COR-L47 (cell line): ENCODE data around the gene PRRC2B.
"Not testable (repeated sequence)": the region's sequence is repeated elsewhere in the genome, so short reads cannot be mapped to it uniquely, and the experiment has no call there.

Experiments
- DNase-seq: peaks from one replicate; lab custom pipeline; 2025; lab: John Stamatoyannopoulos, UW

PRRC2B gene

GRCh38 chr9:131487001-131487400 is 93.1 kb downstream of the PRRC2B start:
- DNase-seq, result no peak

- no peak for DNase-seq
These were observed 93.7 kb downstream of the PRRC2B start for GRCh38 chr9:131487621-131488031.

GRCh38 chr9:131490514-131490913 is 96.6 kb downstream of the PRRC2B start:
- no peak for DNase-seq

DNA sequence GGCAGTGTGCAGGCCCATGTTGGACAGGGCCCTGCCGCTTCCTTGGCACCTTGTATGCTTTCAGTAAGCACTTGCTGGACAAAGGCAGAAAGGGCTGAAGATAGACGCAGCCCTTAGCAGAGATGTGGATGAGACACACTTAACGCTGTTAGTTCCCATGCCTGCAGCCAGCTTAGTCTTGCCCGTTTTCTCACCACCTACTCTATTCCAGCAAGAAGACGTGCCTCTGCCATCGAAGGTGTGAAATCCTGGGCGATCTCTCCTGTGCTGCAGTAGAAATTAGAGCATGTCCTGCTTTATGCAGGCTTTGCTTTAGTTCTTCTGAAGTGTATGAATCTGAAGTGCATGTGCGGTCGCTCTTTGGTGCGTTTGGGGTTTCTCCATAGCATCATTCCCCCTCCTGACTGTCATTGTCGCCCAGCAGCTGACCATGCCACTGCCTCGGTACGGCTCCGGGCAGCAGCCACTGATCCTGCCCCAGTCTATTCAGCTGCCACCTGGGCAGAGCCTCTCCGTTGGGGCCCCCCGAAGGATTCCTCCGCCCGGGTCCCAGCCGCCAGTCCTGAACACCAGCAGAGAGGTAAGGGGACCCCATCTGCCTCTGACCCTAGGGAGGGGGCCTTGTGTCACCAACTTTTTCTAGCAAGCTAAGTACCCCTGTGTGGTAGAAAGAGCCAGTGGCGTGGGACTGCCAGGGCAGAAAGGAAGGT is 97.3 kb downstream of the PRRC2B start:
- DNase-seq, result no peak

DNA sequence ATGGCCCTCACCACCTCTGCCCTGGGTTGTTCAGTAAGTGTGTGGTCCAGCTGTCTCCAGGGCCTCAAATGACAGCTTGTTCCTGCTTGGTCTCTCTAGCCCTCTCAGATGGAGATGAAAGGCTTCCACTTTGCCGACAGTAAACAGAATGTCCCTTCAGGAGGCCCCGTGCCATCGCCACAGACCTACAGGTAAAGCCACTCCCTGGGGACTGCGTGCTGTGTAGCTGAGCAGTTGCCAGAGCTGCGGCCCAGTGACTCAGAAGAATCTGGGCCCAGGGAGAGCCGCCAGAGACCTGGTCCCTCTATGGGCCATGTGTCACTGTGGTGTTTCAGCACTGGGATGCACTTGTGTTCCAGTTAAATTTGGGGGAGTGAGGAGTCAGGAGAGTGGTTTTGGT is 98.2 kb downstream of the PRRC2B start:
- DNase-seq, result no peak

DNA sequence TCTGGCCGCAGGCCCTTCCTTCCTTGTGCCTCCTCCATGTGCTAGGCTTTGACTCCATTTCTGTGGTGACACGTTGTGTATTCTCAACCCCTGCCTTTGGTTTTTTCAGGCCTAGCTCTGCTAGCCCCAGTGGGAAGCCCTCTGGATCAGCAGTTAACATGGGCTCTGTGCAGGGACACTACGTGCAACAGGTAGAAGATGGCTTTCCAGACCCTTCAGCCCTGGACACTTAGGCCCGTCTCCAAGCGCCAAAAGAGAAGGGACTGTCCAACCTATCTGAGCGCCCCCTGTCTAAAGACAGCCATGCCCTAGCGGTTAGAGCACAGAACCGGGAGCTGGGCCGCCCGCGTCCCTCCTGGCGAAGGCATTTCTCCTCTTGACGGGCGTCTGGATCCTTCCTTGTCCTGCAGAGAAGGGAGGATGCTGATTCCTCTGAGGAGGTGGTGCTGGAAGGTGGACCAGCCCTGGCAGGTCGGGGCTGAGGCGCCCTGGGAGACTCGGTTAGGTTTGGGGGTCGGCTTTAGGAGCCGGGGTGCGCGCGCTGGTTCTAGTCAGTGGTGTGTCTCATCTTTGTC is 100.5 kb downstream of the PRRC2B start:
- no peak for DNase-seq

GRCh38 chr9:131495785-131496184 is 101.9 kb downstream of the PRRC2B start:
- no peak for DNase-seq

GRCh38 chr9:131496844-131497405 is 103.0 kb downstream of the PRRC2B start:
- no peak for DNase-seq

- no peak for DNase-seq
These were observed 105.4 kb downstream of the PRRC2B start for GRCh38 chr9:131499254-131499767.

GRCh38 chr9:131500377-131500776 is 106.5 kb downstream of the PRRC2B start:
- DNase-seq, result no peak

- no peak for DNase-seq
These were observed 107.2 kb downstream of the PRRC2B start for GRCh38 chr9:131500939-131501541.

- peak; percentile 88 for DNase-seq
These were observed 109.1 kb downstream of the PRRC2B start, which contains the start of gene POMT1 for GRCh38 chr9:131502781-131503625. Gene POMT1, plus strand, starts transcription at chr9:131502918. Its CDS starts 1,301 bp downstream, at chr9:131504219.

- DNase-seq, result no peak
These were observed 110.0 kb downstream of the PRRC2B start for GRCh38 chr9:131503626-131504465.

GRCh38 chr9:131505012-131505411 is 111.1 kb downstream of the PRRC2B start:
- no peak for DNase-seq

DNA sequence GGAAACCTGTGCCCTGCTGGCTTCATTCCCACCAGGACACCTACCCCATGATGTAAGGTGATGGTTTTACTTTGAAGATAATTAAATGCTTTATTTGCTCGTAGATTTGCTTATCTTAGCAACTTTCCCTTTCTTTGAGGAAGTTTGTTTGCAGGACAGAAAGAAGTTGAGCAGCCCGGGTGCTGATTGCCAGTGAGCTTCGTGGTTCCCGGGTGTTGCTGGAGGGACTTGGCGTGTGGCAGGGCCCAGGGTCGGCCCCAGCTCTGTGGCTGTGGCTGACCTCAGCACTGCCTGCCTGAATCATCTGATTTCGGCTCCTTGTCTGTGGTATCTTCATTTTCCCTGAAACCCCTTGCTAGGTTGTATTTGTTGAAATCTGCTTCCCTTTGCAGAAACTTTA is 117.5 kb downstream of the PRRC2B start:
- no peak for DNase-seq

- no peak for DNase-seq
These were observed 118.0 kb downstream of the PRRC2B start for GRCh38 chr9:131511880-131512279.

DNA sequence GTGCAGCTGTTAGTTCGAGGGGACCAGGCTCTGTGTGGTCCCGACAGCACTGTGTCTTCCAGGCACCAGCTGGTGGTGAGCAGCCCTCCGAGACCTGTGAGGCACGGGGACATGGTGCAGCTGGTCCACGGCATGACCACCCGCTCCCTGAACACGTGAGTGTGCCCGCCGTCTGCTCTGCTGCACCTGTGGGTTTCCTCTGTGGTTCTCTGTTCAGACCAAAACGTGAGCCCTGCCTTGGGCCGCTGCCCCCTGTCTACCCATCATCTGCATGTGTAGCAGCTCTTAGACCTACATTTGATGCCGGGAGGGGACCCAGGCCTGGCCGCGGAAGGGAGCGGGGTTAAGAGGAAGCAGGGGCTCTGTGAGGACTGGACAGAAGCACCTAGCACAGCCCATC is 119.3 kb downstream of the PRRC2B start:
- DNase-seq, result no peak

DNA sequence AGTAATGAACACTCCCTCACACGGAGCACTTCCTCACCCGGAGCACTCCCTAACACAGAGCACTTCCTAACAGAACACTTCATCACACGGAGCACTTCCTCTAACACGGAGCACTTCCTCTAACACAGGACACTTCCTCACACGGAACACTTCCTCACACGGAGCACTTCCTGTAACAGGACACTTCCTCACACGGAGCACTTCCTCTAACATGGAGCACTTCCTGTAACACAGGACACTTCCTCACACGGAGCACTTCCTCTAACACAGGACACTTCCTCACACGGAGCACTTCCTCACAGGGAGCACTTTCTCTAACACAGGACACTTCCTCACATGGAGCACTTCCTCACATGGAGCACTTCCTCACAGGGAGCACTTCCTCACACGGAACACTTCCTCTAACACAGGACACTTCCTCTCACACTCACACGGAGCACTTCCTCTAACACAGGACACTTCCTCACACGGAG is 121.7 kb downstream of the PRRC2B start:
- not testable (repeated sequence) for DNase-seq

GRCh38 chr9:131516100-131516499 is 122.2 kb downstream of the PRRC2B start:
- DNase-seq, result no peak

DNA sequence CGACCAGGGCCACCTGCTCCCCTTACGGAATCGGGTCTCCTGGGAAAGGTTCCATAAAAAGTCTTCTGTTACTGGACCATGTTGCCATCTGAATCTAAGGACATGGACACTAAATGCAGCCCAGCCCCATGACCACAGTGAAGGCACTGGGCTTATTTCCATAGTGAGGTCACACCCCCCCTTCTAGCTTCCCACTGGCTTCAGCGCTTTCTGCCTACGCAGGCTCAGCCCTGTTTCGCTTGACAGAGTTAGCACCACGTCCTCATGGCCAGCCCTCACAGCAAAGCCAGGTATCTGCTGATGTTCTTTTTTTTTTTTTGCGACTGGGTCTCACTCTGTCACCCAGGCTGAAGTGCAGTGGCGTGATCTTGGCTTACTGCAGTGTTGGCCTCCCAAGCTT is 123.0 kb downstream of the PRRC2B start:
- no peak for DNase-seq

- no peak for DNase-seq
These were observed 123.9 kb downstream of the PRRC2B start for GRCh38 chr9:131517761-131518190.
